ENCODE data around the gene PCID2. TPM values are rescaled to one million over a fixed set of nuclear protein-coding genes. Genes with fewer than 3 reads are reported as not detected.

PCID2 gene
- total and polyA plus RNA-seq, 2 experiments from 2014 or later = 52.4 to 57.6 TPM

DNA sequence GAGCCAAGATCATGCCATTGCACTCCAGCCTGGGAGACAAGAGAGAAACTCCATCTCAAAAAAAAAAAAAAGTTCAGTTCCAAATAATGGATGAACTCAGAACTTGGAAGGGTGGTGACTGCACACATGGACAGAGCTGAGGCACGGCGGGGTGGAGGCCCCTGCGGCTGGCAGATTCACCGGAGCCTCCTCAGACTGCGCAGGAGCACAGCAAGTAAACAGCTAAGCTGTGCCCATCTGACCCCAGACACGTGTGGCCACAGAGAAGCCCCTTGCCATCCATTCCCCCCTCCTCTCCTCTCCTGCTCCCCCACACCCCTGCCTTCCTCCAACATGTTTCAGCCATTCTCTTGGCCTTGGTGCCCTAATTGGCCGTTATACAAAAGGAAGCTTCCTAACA is 65.6 kb downstream of the PCID2 start:
- no peak overlapping the region for H3K27ac ChIP-seq
- H3K4me3 ChIP-seq = no peak overlapping the region
- H3K9me3 ChIP-seq (ENCODE audit: low read depth) = no peaks in the 10 kb centered on the region
- no peaks in the 10 kb centered on the region for H3K36me3 ChIP-seq
- TF ChIP-seq, protein P1, sequence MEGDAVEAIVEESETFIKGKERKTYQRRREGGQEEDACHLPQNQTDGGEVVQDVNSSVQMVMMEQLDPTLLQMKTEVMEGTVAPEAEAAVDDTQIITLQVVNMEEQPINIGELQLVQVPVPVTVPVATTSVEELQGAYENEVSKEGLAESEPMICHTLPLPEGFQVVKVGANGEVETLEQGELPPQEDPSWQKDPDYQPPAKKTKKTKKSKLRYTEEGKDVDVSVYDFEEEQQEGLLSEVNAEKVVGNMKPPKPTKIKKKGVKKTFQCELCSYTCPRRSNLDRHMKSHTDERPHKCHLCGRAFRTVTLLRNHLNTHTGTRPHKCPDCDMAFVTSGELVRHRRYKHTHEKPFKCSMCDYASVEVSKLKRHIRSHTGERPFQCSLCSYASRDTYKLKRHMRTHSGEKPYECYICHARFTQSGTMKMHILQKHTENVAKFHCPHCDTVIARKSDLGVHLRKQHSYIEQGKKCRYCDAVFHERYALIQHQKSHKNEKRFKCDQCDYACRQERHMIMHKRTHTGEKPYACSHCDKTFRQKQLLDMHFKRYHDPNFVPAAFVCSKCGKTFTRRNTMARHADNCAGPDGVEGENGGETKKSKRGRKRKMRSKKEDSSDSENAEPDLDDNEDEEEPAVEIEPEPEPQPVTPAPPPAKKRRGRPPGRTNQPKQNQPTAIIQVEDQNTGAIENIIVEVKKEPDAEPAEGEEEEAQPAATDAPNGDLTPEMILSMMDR (IDR thresholded peaks at IDR 0.05; ENCODE audit: low read depth, low read length) = no peak
- no peaks in the 10 kb centered on the region for H3K4me1 ChIP-seq (ENCODE audit: low read depth)
- DNase-seq (ENCODE audit: low read depth in 1 of 2, low spot score in 1 of 2) = no peak
- peaks cover 44% of the 10 kb centered on the region for H3K27me3 ChIP-seq

DNA sequence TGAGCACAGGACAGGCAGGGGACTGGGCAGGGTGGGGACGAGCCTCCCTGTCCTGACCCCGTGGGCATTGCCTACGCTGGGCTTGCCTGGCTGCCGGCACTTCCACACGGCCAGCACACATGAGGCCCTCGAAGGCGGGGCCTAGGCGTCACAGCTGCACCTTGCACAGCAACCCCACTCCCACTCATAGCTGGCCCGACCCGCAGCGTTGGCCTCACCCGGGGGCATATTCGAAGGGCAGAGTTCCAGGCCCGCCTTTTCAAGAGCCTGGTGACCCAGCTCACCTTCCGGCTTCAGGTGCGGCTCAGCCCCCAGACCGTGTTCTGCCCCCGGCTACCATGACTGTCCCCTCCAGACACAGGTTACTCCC is 66.9 kb downstream of the PCID2 start:
- no peaks in the 10 kb centered on the region for H3K36me3 ChIP-seq
- no peak overlapping the region for H3K4me3 ChIP-seq
- H3K27me3 ChIP-seq = peaks cover 45% of the 10 kb centered on the region
- H3K9me3 ChIP-seq (ENCODE audit: low read depth) = no peaks in the 10 kb centered on the region
- TF ChIP-seq, protein P1 (IDR thresholded peaks at IDR 0.05; ENCODE audit: low read depth, low read length) = no peak
- no peak overlapping the region for H3K27ac ChIP-seq
- no peak for DNase-seq (ENCODE audit: low read depth in 1 of 2, low spot score in 1 of 2)
- no peaks in the 10 kb centered on the region for H3K4me1 ChIP-seq (ENCODE audit: low read depth)

DNA sequence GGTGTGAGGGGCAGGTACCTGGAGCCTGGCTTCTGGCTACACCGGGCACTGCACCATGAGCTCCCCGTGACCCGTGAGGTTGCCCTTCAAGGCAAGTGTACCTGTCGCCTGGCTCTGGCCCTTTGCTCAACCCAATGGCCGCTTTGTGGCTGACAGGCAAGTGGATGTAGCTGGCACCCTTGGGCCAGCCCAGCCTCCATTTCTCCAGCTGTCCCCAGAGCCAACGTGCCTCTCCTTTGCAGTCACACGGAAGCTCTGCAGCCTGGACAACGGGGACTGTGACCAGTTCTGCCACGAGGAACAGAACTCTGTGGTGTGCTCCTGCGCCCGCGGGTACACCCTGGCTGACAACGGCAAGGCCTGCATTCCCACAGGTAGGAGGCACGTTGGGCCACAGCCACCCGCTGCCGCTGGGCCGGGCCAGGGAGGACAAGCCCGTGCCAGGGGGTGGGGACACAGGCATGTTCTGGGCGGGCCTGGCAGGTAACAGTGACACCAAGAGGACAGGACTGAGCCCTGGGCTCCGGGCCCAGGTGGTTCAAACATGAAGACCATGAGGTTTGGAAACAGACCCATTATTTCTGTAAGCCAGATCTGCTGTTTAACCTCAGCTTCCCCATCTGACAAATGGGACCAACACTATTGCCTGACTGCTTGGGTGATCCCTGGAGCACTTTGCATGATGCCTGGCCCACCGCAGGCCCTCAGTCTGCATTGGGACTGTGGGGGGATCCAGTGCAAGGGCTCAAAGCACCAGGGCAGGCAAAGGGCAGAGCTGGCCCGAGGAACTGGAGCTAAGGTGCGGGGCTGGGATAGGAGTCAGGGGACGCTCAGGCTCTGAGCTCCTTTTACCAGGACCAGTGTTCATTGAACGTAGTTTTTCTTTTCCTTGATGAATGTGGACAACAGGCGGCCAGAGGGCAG is 67.5 kb downstream of the PCID2 start:
- TF ChIP-seq, protein P1 (IDR thresholded peaks at IDR 0.05; ENCODE audit: low read depth, low read length) = no peak
- Histone ChIP-seq H3K36me3 (no peaks in the 10 kb centered on the region), H3K27ac (no peak overlapping the region), H3K4me3 (no peak overlapping the region), H3K4me1 (ENCODE audit: low read depth) (no peaks in the 10 kb centered on the region), H3K27me3 (peaks cover 39% of the 10 kb centered on the region), H3K9me3 (ENCODE audit: low read depth) (no peaks in the 10 kb centered on the region)
- DNase-seq (ENCODE audit: low read depth in 1 of 2, low spot score in 1 of 2) = no peak

DNA sequence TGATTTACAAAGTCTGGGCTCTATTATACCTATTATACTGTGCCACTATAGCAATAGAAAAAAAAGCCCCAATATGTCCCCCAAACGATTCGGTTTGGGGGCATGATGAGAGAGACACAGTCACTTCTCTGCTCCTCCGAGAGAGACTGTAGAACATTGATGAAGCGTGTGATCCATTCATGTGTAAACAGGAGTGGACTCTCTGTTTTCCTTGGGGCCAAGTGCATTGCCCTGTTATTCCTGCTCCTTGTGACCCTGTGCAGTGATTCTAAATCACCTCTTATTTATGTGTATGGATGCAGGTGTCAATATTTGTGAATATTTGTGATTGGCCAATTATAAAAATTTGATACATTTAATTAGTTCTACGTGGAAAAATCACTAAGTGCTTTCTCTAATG is 68.9 kb downstream of the PCID2 start:
- H3K27me3 ChIP-seq = peaks cover 45% of the 10 kb centered on the region
- H3K9me3 ChIP-seq (ENCODE audit: low read depth) = no peaks in the 10 kb centered on the region
- no peak overlapping the region for H3K4me3 ChIP-seq
- no peak for DNase-seq (ENCODE audit: low read depth in 1 of 2, low spot score in 1 of 2)
- no peaks in the 10 kb centered on the region for H3K36me3 ChIP-seq
- no peaks in the 10 kb centered on the region for H3K4me1 ChIP-seq (ENCODE audit: low read depth)
- no peak overlapping the region for H3K27ac ChIP-seq
- TF ChIP-seq, protein P1 (IDR thresholded peaks at IDR 0.05; ENCODE audit: low read depth, low read length) = no peak

DNA sequence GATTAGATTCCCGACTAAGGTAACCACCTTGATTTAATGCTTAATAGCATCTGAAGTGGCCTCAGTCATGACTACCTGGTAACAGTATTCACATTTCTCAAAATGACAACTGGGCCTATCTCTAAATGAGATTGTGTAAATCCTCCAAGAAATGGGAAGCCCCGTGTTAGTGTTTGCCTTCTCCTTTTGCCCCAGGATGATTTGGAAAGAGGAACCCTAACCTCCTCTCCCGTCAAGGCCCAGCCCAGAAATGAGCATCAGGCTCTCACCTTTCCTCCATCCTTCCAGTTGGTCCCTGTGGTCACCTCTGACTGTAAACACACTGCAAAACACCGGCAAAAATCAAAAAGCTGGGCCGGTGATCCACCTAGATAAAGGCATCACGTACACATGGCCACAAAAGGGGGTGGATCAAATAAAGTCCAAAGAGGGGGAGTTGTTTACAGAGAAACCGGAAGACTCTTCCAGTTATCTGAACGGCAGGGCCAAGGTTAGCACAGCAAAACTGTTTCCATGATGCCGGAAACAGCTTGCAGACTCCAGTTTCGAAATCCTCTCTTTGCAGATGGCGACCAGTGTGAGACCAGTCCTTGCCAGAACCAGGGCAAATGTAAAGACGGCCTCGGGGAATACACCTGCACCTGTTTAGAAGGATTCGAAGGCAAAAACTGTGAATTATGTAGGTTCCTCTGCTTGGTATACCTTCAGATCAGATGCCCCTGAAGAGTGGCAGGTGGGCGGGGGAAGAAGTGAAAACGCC is 69.5 kb downstream of the PCID2 start:
- Histone ChIP-seq H3K36me3 (no peaks in the 10 kb centered on the region), H3K27ac (no peak overlapping the region), H3K9me3 (ENCODE audit: low read depth) (no peaks in the 10 kb centered on the region), H3K27me3 (peaks cover 44% of the 10 kb centered on the region), H3K4me3 (no peak overlapping the region), H3K4me1 (ENCODE audit: low read depth) (no peaks in the 10 kb centered on the region)
- DNase-seq (ENCODE audit: low read depth in 1 of 2, low spot score in 1 of 2) = peak in 1 of 2 donors; percentile 19
- TF ChIP-seq, protein P1 (IDR thresholded peaks at IDR 0.05; ENCODE audit: low read depth, low read length) = no peak

Measured in cardiac muscle cell (in vitro differentiated cells and primary cell).